ENCODE results near the gene PYGO2. TPM values are rescaled to one million over a fixed set of nuclear protein-coding genes. Genes with fewer than 3 reads are reported as not detected.

The PYGO2 gene
- total RNA-seq, 1 donor from 2014 or later = 48.7 TPM

DNA sequence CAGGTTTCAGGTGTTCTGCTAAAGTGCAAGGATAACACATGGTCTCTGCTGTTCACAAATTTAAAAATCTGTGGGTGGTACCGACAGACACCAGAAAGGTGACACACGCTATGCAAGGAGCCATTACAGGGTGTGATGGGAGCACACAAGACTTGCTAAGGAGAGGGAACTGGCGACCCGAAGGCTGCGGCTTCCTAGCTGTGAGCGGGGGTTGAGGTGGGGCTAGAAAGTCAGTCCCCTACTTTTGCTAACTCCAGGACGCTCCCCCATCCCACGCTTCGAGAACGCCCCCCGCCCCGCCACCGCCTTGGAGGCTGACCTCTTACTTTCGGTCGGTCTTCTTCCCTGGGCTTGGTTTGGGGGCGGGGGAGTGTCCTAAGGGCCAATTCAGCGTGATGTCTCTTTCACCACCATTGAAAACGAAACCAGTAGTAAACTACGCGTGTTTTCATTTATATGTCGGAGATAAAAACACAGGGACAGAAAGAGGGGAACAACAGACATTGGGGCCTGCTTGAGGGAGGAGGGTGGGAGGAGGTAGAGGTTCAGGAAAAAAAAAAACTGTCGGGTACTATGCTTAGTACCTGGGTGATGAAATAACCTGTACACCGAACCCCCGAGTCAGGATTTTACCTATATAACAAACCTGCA, 14.0 kb upstream of the PYGO2 start:
- peak overlapping the region; percentile 61 to 82 for H3K4me3 ChIP-seq
- intact Hi-C loops (cut with DNase I) = loop anchor here (1.0 to 2.0 kb wide), 3 partner anchors 8 to 75 kb away; partner anchors contain the start of genes ADAM15 and FLAD1
- peak in 1 of 2 donors; percentile 79 for DNase-seq (ENCODE audit: low spot score in 2 of 2)
- TF ChIP-seq, protein P1, sequence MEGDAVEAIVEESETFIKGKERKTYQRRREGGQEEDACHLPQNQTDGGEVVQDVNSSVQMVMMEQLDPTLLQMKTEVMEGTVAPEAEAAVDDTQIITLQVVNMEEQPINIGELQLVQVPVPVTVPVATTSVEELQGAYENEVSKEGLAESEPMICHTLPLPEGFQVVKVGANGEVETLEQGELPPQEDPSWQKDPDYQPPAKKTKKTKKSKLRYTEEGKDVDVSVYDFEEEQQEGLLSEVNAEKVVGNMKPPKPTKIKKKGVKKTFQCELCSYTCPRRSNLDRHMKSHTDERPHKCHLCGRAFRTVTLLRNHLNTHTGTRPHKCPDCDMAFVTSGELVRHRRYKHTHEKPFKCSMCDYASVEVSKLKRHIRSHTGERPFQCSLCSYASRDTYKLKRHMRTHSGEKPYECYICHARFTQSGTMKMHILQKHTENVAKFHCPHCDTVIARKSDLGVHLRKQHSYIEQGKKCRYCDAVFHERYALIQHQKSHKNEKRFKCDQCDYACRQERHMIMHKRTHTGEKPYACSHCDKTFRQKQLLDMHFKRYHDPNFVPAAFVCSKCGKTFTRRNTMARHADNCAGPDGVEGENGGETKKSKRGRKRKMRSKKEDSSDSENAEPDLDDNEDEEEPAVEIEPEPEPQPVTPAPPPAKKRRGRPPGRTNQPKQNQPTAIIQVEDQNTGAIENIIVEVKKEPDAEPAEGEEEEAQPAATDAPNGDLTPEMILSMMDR (IDR thresholded peaks at IDR 0.05) = no peak
- no peaks in the 10 kb centered on the region for H3K27me3 ChIP-seq
- peaks cover 5% of the 10 kb centered on the region in 2 donors for H3K36me3 ChIP-seq
- H3K9me3 ChIP-seq = no peaks in the 10 kb centered on the region
- peaks cover 20 to 22% of the 10 kb centered on the region in 2 donors for H3K4me1 ChIP-seq
- peak overlapping the region; percentile 95 to 99 for H3K27ac ChIP-seq

DNA sequence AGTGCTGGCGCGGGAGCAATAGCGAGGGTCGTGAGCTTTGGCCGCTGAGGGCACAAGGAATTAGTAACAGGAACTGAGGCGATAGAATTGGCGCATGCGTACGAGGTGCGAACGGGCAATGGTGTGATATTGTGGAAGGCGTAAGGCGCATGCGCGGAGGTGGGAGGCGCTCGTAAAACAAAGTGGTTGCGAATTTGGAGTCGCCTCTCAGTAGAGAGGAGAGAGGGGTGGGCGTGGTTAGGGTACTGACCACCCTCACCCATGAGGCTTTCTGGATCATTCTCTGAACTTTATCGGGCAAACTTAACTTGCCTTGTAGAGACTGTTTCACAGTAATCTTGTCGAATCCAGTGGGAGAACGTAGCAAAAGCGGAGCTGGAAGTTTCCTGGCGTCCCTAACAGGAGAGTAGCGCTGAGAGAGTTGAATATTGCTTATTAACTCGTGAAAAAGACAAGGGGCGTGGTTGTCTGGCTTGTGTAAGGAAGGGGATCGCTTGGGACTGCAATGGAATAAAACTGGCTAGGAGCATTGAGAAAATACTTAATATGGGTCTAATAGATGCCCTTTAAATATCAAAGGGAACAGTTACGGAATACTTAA, 13.3 kb upstream of the PYGO2 start:
- Histone ChIP-seq H3K9me3 (no peaks in the 10 kb centered on the region), H3K27me3 (no peaks in the 10 kb centered on the region), H3K27ac (peak overlapping the region; percentile 95 to 99), H3K4me3 (peak overlapping the region; percentile 61 to 82), H3K4me1 (peaks cover 21 to 28% of the 10 kb centered on the region in 2 donors), H3K36me3 (peaks cover 5% of the 10 kb centered on the region in 2 donors)
- intact Hi-C loops (cut with DNase I) = loop anchor here (1.0 to 2.0 kb wide), 4 partner anchors 8 to 76 kb away; partner anchors contain the start of genes ADAM15, FLAD1 and ZBTB7B
- DNase-seq (ENCODE audit: low spot score in 2 of 2) = peak; percentile 83 to 97
- TF ChIP-seq, protein P1 (IDR thresholded peaks at IDR 0.05) = no peak

DNA sequence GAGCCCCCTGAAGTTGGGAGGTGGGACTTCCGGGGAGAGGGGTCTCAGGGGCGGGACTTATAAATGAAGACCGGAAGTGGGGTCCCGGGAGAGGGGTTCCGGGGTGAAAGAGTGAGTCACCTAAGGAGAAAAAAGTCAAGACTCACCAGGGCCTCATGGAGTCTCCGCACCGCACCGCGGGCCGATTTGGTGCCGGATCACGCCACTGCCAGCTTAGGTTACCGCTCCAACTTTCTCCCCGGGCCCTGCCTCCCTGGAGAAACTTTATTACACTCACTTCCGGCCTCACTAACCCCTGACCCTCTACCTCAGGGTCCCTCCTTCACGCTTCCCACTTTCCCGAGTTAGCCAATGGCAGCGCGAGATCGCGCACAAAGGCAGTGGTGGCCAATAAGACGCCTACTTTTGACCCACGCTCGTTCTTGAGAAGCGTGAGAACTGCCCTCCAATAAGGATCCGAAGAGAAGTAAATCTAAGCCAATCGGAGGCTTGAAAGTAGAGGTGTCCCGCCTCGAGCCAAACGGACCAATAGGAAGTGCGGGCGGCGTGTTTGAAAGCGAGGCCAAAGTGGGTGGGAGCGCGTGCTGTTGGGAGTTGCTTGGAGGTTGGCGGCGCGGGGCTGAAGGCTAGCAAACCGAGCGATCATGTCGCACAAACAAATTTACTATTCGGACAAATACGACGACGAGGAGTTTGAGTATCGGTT, 12.7 kb upstream of the PYGO2 start, which contains the start of gene CKS1B:
Gene CKS1B (plus strand): TSS at position 580 of the 706 bp plus-strand sequence. CDS start 65 bp downstream, at position 645.
- Histone ChIP-seq H3K27me3 (no peaks in the 10 kb centered on the region), H3K36me3 (peaks cover 5% of the 10 kb centered on the region in 2 donors), H3K27ac (peak within 1 kb of the TSS; percentile 95 to 99), H3K4me3 (peak within 1 kb of the TSS; percentile 61 to 82), H3K9me3 (no peaks in the 10 kb centered on the region), H3K4me1 (peaks cover 22 to 33% of the 10 kb centered on the region in 2 donors)
- TF ChIP-seq, protein P1 (IDR thresholded peaks at IDR 0.05) = no peak
- DNase-seq (ENCODE audit: low spot score in 2 of 2) = peak; percentile 97 to 99
- intact Hi-C loops (cut with DNase I) = loop anchor here (1.0 to 2.0 kb wide), 3 partner anchors 28 to 77 kb away; partner anchors contain the start of genes ADAM15 and ZBTB7B

DNA sequence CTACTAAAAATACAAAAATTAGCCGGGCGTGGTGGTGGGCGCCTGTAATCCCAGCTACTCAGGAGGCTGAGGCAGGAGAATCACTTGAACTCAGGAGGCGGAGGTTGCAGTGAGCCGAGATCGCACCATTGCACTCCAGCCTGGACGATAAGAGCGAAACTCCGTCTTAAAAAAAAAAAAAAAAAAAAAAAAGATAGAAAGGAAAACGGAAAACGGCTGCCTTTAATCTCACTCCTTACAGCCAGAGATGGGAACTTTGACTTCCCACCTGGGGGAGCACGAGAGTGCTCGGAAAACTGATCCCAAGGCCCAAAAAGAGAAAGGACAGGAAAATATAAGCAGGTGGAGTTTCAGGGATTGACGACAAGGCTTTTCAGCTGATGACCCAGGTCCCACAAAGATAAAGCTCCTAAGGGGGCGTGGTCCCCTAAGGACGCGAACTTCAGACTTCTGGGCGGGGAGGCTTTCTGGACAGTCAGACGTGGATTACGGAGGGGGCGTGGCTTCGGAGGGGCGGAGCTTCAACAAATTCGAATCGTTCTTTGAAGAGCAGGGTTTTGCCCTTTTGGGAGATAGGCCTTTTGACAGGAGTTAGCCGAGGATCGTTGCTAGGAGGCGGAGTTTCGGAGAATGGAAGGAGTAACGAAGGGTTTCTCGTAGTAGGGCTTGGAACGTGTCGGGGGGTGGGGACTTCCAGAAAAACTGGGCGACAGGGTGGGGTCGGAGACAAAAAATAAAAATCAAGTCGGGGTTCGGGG, 11.9 kb upstream of the PYGO2 start:
- intact Hi-C loops (cut with DNase I) = loop anchor here (1.0 to 2.0 kb wide), 3 partner anchors 29 to 77 kb away; partner anchors contain the start of genes ADAM15 and ZBTB7B
- TF ChIP-seq, protein P1 (IDR thresholded peaks at IDR 0.05) = peak in 1 of 3 experiments; percentile 26

More for the DNA sequence above, 11.9 kb upstream of the PYGO2 start:
- Histone ChIP-seq H3K4me1 (peaks cover 22 to 35% of the 10 kb centered on the region in 2 donors), H3K36me3 (peaks cover 5 to 8% of the 10 kb centered on the region in 2 donors), H3K27ac (peak overlapping the region; percentile 95 to 99), H3K27me3 (no peaks in the 10 kb centered on the region), H3K4me3 (peak overlapping the region; percentile 61 to 82), H3K9me3 (no peaks in the 10 kb centered on the region)
- DNase-seq (ENCODE audit: low spot score in 2 of 2) = peak; percentile 92 to 99

Data from ascending aorta (tissue), 2 donors.